HepG2 (cell line): Measurements from ENCODE around the gene GRM7. TPM values are rescaled to one million over a fixed set of nuclear protein-coding genes. Genes with fewer than 3 reads are reported as not detected.

Experiments
- ATAC-seq: fragments of 200-7000 bp; cut with Tn5 transposase; 3 replicates; pipeline ENCODE4 v1.9.1; 2020; ENCODE audit warnings: mild to moderate bottlenecking, moderate library complexity
- BruUV-seq: library from RNA; stranded (reverse); fragments of 400-500 nt; replicated peaks from 2 replicates; lab custom pipeline; 2021; lab: Mats Ljungman, UMichigan
- CTCF ChIA-PET: fragments of 300-600 bp; formaldehyde crosslinking; extraction: SDS; loops from one replicate; lab custom pipeline; 2021; ENCODE audit warnings: low total read pairs, inconsistent platforms, low intra/inter-chr PET ratio; lab: Yijun Ruan, JAX
- POLR2A ChIA-PET: fragments of 350-600 bp; sonication (Branson Sonifier 250); formaldehyde crosslinking; loops from one replicate; lab custom pipeline; 2020; ENCODE audit warnings: antibody characterized with exemption, inconsistent platforms; lab: Yijun Ruan, JAX
- DNase-seq: peaks from one replicate; pipeline ENCODE4 v3.0.0-alpha.2; 2015; ENCODE audit warnings: low spot score
- FAIRE-seq: peaks from 3 replicates; lab custom pipeline; 2011; peaks lifted over from hg19 to GRCh38; lab: Jason Lieb, UNC
- H2AFZ ChIP-seq: one replicate; pipeline ENCODE4 v1.6.1; 2011; ENCODE audit warnings: low read length, inconsistent platforms
- H3K27ac ChIP-seq: fragments of 300-600 bp; 3 replicates; pipeline ENCODE4 v1.8.0; 2011; ENCODE audit warnings: mixed run types, mild to moderate bottlenecking, mixed read lengths, low read length, inconsistent platforms; ENCODE audit not compliant: insufficient read depth; ENCODE audit errors: extremely low read length
- H3K27me3 ChIP-seq, 2 experiments: fragments of 200-600 bp in 1 of 2; 2 replicates in 1 of 2; 3 replicates in 1 of 2; pipeline versions ENCODE4 v1.6.0 to v1.8.0; 2011; ENCODE audit warnings: low read length in 2 of 2, mild to moderate bottlenecking in 2 of 2, moderate library complexity in 2 of 2, inconsistent platforms in 1 of 2; ENCODE audit not compliant: insufficient read depth in 2 of 2, control insufficient read depth in 1 of 2
- H3K36me3 ChIP-seq, 2 experiments: fragments of 200-600 bp in 1 of 2; replicated peaks in 1 of 2; 2 replicates in 1 of 2; 3 replicates in 1 of 2; pipeline versions ENCODE4 v1.5.1 to v1.8.0; 2011; ENCODE audit warnings: low read length in 2 of 2, inconsistent platforms in 1 of 2; ENCODE audit not compliant: insufficient read depth in 2 of 2, control insufficient read depth in 1 of 2
- H3K4me1 ChIP-seq: 2 replicates; pipeline ENCODE4 v1.5.1; 2012; ENCODE audit warnings: low read length, inconsistent platforms; ENCODE audit not compliant: insufficient read depth
- H3K4me2 ChIP-seq: 2 replicates; pipeline ENCODE4 v1.6.0; 2011; ENCODE audit warnings: low read depth, low read length, inconsistent platforms
- H3K4me3 ChIP-seq, 3 experiments: fragments of 200-600 bp in 1 of 3; sonication (generic), shearing (Covaris generic) in 1 of 3; replicated peaks in 1 of 3; 2 replicates each; pipeline ENCODE4 v1.5.1; 2011 to 2016; ENCODE audit warnings: low read length in 3 of 3, inconsistent platforms in 2 of 3, low read depth in 2 of 3, mild to moderate bottlenecking in 2 of 3, control low read depth in 1 of 3, mixed read lengths in 1 of 3; ENCODE audit not compliant: insufficient read depth in 1 of 3
- H3K79me2 ChIP-seq: one replicate; pipeline ENCODE4 v1.6.1; 2011; ENCODE audit warnings: low read length, inconsistent platforms; ENCODE audit not compliant: insufficient read depth
- H3K9ac ChIP-seq: 2 replicates; pipeline ENCODE4 v1.6.0; 2011; ENCODE audit warnings: mild to moderate bottlenecking, low read depth, low read length, inconsistent platforms; ENCODE audit not compliant: insufficient read depth
- H3K9me3 ChIP-seq: 2 replicates; pipeline ENCODE4 v1.5.1; 2012; ENCODE audit warnings: mild to moderate bottlenecking, low read length
- H4K20me1 ChIP-seq: 2 replicates; pipeline ENCODE4 v1.6.0; 2011; ENCODE audit warnings: inconsistent platforms, mild to moderate bottlenecking, low read length, moderate library complexity; ENCODE audit not compliant: insufficient read depth
- ATF1 ChIP-seq: IDR thresholded peaks from 2 replicates; pipeline ENCODE4 v1.6.1; 2016; ENCODE audit warnings: mild to moderate bottlenecking, control low read depth
- DNMT1 ChIP-seq: sonication (generic); formaldehyde crosslinking; IDR thresholded peaks from 2 replicates; pipeline ENCODE4 v1.5.1; 2020; ENCODE audit warnings: mild to moderate bottlenecking, missing genetic modification reagents
- ELF4 ChIP-seq: sonication (generic); formaldehyde crosslinking; IDR thresholded peaks from 2 replicates; pipeline ENCODE4 v1.5.0; 2020; ENCODE audit warnings: missing genetic modification reagents, mild to moderate bottlenecking, moderate library complexity, borderline replicate concordance
- HCFC1 ChIP-seq: fragments of 150-350 bp; IDR thresholded peaks from 2 replicates; pipeline ENCODE4 v1.6.1; 2014; ENCODE audit warnings: low read depth, low read length
- TEAD3 ChIP-seq: optimal IDR thresholded peaks from 2 replicates; pipeline ENCODE3; 2016; ENCODE audit warnings: borderline replicate concordance
- ZFP1 ChIP-seq: IDR thresholded peaks from 2 replicates; pipeline ENCODE4 v1.6.1; 2016
- ZNF263 ChIP-seq: sonication (generic); formaldehyde crosslinking; IDR thresholded peaks from 2 replicates; pipeline ENCODE4 v1.4.0; 2020; ENCODE audit warnings: missing genetic modification reagents
- ZNF335 ChIP-seq: sonication (generic); formaldehyde crosslinking; IDR thresholded peaks from 2 replicates; pipeline ENCODE4 v1.4.0; 2020; ENCODE audit warnings: missing genetic modification reagents
- ZNF33B ChIP-seq: sonication (generic); formaldehyde crosslinking; IDR thresholded peaks from 2 replicates; pipeline ENCODE4 v1.5.1; 2020; ENCODE audit warnings: mild to moderate bottlenecking, missing genetic modification reagents
- ZNF564 ChIP-seq: sonication (generic); formaldehyde crosslinking; IDR thresholded peaks from 2 replicates; pipeline ENCODE4 v1.8.1; 2023; ENCODE audit warnings: mild to moderate bottlenecking, missing genetic modification reagents
- ZNF567 ChIP-seq: sonication (generic); formaldehyde crosslinking; IDR thresholded peaks from 2 replicates; pipeline ENCODE4 v1.8.1; 2023; ENCODE audit warnings: mild to moderate bottlenecking, missing genetic modification reagents, borderline replicate concordance
- ZNF703 ChIP-seq: sonication (generic); formaldehyde crosslinking; IDR thresholded peaks from 2 replicates; pipeline ENCODE4 v1.5.1; 2020; ENCODE audit warnings: missing genetic modification reagents, mild to moderate bottlenecking, moderate library complexity, borderline replicate concordance
- ZNF781 ChIP-seq: sonication (generic); formaldehyde crosslinking; IDR thresholded peaks from 2 replicates; pipeline ENCODE4 v1.5.1; 2020; ENCODE audit warnings: borderline replicate concordance, mild to moderate bottlenecking, missing genetic modification reagents; ENCODE audit errors: not compliant biosample characterization
- ZNF790 ChIP-seq: sonication (generic); formaldehyde crosslinking; IDR thresholded peaks from 2 replicates; pipeline ENCODE4 v1.8.0; 2022; ENCODE audit warnings: missing genetic modification reagents, mild to moderate bottlenecking, borderline replicate concordance
- WGBS: methylation state at CpG from one replicate; pipeline ENCODE4 v1.1.6; 2017; ENCODE audit warnings: low lambda C conversion rate; 5-methylcytosine and 5-hydroxymethylcytosine counted together
- in situ Hi-C: cut with HindIII; loops from 2 replicates; pipeline ENCODE4 v1.10.0; 2017; ENCODE audit warnings: low pct_unique_long_range_greater_than_20kb; ENCODE audit not compliant: extremely low pct_ligation_motif_present
- intact Hi-C: fragments of 100-400 bp; cut with micrococcal nuclease; formaldehyde crosslinking; loops from one replicate; pipeline ENCODE4 v1.10.0; 2022; ENCODE audit not compliant: unreplicated experiment
- polyA plus RNA-seq, 8 experiments: library from polyadenylated mRNA; depleted of rRNA in 3 of 8; stranded (reverse) in 7 of 8; unstranded in 1 of 8; fragments of >200 nt; fragmentation: Illumina TruSeq in 4 of 8; extraction: Trizol in 4 of 8; gene quantifications; 2 replicates each; pipeline versions ENCODE4 v1.2.1 to v1.2.3, GENCODE V29; 2011 to 2016; ENCODE audit warnings: low read depth in 4 of 8, missing spikeins in 1 of 8, mixed read lengths in 1 of 8; ENCODE audit not compliant: insufficient read depth in 1 of 8
- total RNA-seq, 5 experiments: library from RNA; depleted of rRNA; stranded (reverse); fragments of >200 nt; fragmentation: Illumina TruSeq; extraction: Trizol; gene quantifications; 2 replicates each; pipeline ENCODE4 v1.2.3, GENCODE V29; 2016; ENCODE audit warnings: low read depth in 1 of 5
- TF ChIP-seq, protein P1 (sequence below): sonication (generic); formaldehyde crosslinking; IDR thresholded peaks from 2 replicates; pipeline ENCODE4 v1.5.0; 2020; ENCODE audit warnings: mild to moderate bottlenecking, missing genetic modification reagents
- TF ChIP-seq, protein P2 (sequence below): sonication (generic); formaldehyde crosslinking; IDR thresholded peaks from 2 replicates; pipeline ENCODE4 v1.4.0; 2020; ENCODE audit warnings: mild to moderate bottlenecking, missing genetic modification reagents
- TF ChIP-seq, protein P3 (sequence below): sonication (generic); formaldehyde crosslinking; IDR thresholded peaks from 2 replicates; pipeline ENCODE4 v1.5.0; 2020; ENCODE audit warnings: mild to moderate bottlenecking, missing genetic modification reagents, borderline replicate concordance

GRM7 gene
- total and polyA plus RNA-seq, 2 of the 13 experiments (the other 11 are each of a cell fraction or from before 2014, with no cell fraction given), result not detected

DNA sequence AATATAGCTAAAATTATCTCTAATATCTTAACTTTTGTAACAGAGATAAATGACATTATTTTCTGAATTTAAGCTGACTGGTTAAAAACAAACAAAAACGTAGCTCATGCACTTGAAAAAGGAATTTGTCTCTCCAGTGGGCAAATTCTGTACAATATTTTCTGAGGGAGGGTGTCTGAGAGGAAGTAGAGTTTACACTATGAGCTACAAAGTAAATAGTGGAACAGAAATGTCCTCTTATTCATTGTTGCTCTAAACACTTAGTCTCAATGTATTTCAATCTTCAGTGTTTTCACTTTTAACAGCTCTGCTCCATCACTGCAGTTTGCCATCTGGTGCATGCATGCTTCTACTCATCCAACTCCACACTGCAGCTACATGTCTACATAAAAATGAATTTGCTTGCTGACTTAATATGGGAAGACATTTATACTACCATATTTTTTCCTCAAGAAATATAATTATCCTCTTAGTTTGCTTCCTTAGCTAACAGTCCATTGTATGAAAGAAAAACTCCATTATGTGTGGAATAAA lies 823.3 kb downstream of the GRM7 start (continued):
- TF ChIP-seq, protein P1, sequence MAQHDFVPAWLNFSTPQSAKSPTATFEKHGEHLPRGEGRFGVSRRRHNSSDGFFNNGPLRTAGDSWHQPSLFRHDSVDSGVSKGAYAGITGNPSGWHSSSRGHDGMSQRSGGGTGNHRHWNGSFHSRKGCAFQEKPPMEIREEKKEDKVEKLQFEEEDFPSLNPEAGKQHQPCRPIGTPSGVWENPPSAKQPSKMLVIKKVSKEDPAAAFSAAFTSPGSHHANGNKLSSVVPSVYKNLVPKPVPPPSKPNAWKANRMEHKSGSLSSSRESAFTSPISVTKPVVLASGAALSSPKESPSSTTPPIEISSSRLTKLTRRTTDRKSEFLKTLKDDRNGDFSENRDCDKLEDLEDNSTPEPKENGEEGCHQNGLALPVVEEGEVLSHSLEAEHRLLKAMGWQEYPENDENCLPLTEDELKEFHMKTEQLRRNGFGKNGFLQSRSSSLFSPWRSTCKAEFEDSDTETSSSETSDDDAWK (CRISPR knock-in tag), result no peak
- no peak for TF ChIP-seq HCFC1
- TF ChIP-seq ZNF781, result no peak
- TF ChIP-seq ZNF790 (CRISPR knock-in tag), result no peak
- TF ChIP-seq, all 625 proteins: peak for 0

DNA sequence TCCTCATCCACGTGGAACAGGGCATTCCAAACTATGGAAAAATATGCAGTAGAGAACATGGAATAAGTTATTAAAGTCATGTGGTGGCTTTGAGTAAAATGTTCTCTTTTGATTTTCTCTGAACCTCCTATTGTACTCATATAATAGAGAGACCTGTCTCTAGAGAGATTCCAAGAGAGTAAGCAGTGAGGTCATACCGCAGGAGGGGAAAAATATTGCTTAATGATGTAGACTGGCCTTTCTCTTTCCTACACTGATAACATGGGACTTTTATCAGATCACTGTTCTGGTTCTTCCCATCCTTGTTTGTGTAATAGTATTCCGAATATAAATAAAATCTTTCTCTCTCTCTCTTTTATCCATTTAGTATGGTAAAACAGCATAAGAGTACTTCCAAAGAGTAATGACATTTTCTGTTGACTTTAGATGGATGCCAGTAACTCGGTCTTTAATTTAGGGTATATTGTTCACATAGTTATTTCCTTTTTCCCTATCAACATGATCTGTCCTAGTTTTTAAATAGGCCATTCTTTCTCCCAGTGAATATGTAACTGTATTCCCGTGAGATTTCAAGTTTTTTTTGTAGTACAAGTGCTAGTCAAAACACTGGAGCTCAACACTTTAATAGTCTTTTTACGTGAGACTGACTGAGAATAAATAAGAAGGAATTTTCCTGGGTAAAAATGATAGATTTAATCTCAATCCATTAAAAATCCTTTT lies 826.7 kb downstream of the GRM7 start:
- 7% methylated on average over 6 of the region's 6 CpGs for WGBS

More for the DNA sequence above, 826.7 kb downstream of the GRM7 start:
- Histone ChIP-seq H3K79me2 (no peaks in the 10 kb centered on the region), H3K4me3 (no peak overlapping the region), H3K4me1 (no peaks in the 10 kb centered on the region), H3K36me3 (no peaks in the 10 kb centered on the region), H3K9ac (no peak overlapping the region), H3K9me3 (peaks cover 78% of the 10 kb centered on the region), H3K4me2 (no peak overlapping the region), H3K27me3 (no peaks in the 10 kb centered on the region), H2AFZ (no peak overlapping the region), H4K20me1 (no peaks in the 10 kb centered on the region), H3K27ac (no peak overlapping the region)
- FAIRE-seq (no peak), ATAC-seq (no peak), DNase-seq (no peak)
- in situ Hi-C loops (no loop called here), intact Hi-C loops (no loop called here)
- ChIA-PET POLR2A (no interaction called here), CTCF (no interaction called here)
- no TSS peak for BruUV-seq
- no peak for TF ChIP-seq TEAD3 (CRISPR knock-in tag)
- TF ChIP-seq ZNF33B (CRISPR knock-in tag), result no peak
- no peak for TF ChIP-seq ELF4 (CRISPR knock-in tag)
- no peak for TF ChIP-seq ZNF703 (CRISPR knock-in tag)
- TF ChIP-seq, protein P2, sequence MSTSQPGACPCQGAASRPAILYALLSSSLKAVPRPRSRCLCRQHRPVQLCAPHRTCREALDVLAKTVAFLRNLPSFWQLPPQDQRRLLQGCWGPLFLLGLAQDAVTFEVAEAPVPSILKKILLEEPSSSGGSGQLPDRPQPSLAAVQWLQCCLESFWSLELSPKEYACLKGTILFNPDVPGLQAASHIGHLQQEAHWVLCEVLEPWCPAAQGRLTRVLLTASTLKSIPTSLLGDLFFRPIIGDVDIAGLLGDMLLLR (CRISPR knock-in tag), result no peak
- no peak for TF ChIP-seq ZNF263
- TF ChIP-seq ZFP1 (CRISPR knock-in tag), result no peak
- TF ChIP-seq, protein P3, sequence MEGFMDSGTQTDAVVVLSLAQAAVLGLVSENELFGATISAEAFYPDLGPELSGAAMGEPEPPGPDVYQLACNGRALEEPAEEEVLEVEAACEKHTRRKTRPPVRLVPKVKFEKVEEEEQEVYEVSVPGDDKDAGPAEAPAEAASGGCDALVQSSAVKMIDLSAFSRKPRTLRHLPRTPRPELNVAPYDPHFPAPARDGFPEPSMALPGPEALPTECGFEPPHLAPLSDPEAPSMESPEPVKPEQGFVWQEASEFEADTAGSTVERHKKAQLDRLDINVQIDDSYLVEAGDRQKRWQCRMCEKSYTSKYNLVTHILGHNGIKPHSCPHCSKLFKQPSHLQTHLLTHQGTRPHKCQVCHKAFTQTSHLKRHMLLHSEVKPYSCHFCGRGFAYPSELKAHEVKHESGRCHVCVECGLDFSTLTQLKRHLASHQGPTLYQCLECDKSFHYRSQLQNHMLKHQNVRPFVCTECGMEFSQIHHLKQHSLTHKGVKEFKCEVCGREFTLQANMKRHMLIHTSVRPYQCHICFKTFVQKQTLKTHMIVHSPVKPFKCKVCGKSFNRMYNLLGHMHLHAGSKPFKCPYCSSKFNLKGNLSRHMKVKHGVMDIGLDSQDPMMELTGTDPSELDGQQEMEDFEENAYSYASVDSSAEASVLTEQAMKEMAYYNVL, result no peak
- TF ChIP-seq ZNF335 (CRISPR knock-in tag), result no peak
- TF ChIP-seq ZNF567 (CRISPR knock-in tag), result no peak
- TF ChIP-seq ZNF564 (CRISPR knock-in tag), result no peak
- no peak for TF ChIP-seq DNMT1
- TF ChIP-seq ATF1, result no peak
